ENCODE data around the gene PDXP.
"Not testable (repeated sequence)": the region's sequence is repeated elsewhere in the genome, so short reads cannot be mapped to it uniquely, and the experiment has no call there.

PDXP gene

GRCh38 chr22:37690407-37690806, 31.9 kb downstream of the PDXP start:
- H3K4me3 Mint-ChIP-seq, result peak overlapping the region; percentile 26
- H3K27ac Mint-ChIP-seq, result no peak overlapping the region
- H3K4me1 Mint-ChIP-seq, result peaks cover 25% of the 10 kb centered on the region
- H3K9me3 Mint-ChIP-seq, result no peaks in the 10 kb centered on the region
- H3K36me3 Mint-ChIP-seq, result peaks cover 16% of the 10 kb centered on the region
- H3K27me3 Mint-ChIP-seq, result no peaks in the 10 kb centered on the region

GRCh38 chr22:37690901-37691504, 32.5 kb downstream of the PDXP start:
- H3K27me3 Mint-ChIP-seq, result no peaks in the 10 kb centered on the region

GRCh38 chr22:37692627-37693285, 34.2 kb downstream of the PDXP start:
- H3K27ac Mint-ChIP-seq, result no peak overlapping the region
- no peaks in the 10 kb centered on the region for H3K9me3 Mint-ChIP-seq
- no peaks in the 10 kb centered on the region for H3K27me3 Mint-ChIP-seq
- H3K4me1 Mint-ChIP-seq, result peaks cover 27% of the 10 kb centered on the region
- no peak overlapping the region for H3K4me3 Mint-ChIP-seq
- H3K36me3 Mint-ChIP-seq, result peaks cover 13% of the 10 kb centered on the region

More at GRCh38 chr22:37690901-37691504, 32.5 kb downstream of the PDXP start:
- H3K36me3 Mint-ChIP-seq, result peaks cover 16% of the 10 kb centered on the region
- no peak overlapping the region for H3K4me3 Mint-ChIP-seq
- H3K9me3 Mint-ChIP-seq, result no peaks in the 10 kb centered on the region
- H3K27ac Mint-ChIP-seq, result no peak overlapping the region
- peaks cover 29% of the 10 kb centered on the region for H3K4me1 Mint-ChIP-seq

GRCh38 chr22:37694131-37694530, 35.6 kb downstream of the PDXP start:
- not testable (repeated sequence) for H3K4me3 Mint-ChIP-seq, H3K36me3 Mint-ChIP-seq

GRCh38 chr22:37696260-37696656, 37.7 kb downstream of the PDXP start:
- H3K36me3 Mint-ChIP-seq, H3K27me3 Mint-ChIP-seq: not testable (repeated sequence)
- H3K4me3 Mint-ChIP-seq, result peak overlapping the region; percentile 57

More at GRCh38 chr22:37694131-37694530, 35.6 kb downstream of the PDXP start:
- H3K9me3 Mint-ChIP-seq, H3K27me3 Mint-ChIP-seq, H3K27ac Mint-ChIP-seq: not testable (repeated sequence)
- peaks cover 18% of the 10 kb centered on the region for H3K4me1 Mint-ChIP-seq

GRCh38 chr22:37696657-37697537, 38.4 kb downstream of the PDXP start, which contains the start of gene TRIOBP:
TSS of gene TRIOBP (plus strand) at chr22:37697048. CDS start at chr22:37701366, 4,318 bp downstream.
- Mint-ChIP-seq H3K27me3 (no peaks in the 10 kb centered on the region), H3K27ac (no peak within 1 kb of the TSS), H3K36me3 (peaks cover 4% of the 10 kb centered on the region), H3K9me3 (no peaks in the 10 kb centered on the region), H3K4me3 (peak within 1 kb of the TSS; percentile 57), H3K4me1 (peaks cover 18% of the 10 kb centered on the region)

More at GRCh38 chr22:37696260-37696656, 37.7 kb downstream of the PDXP start:
- H3K9me3 Mint-ChIP-seq, H3K27ac Mint-ChIP-seq: not testable (repeated sequence)
- peaks cover 18% of the 10 kb centered on the region for H3K4me1 Mint-ChIP-seq

- Mint-ChIP-seq H3K27me3 (no peaks in the 10 kb centered on the region), H3K4me1 (peaks cover 18% of the 10 kb centered on the region), H3K27ac (no peak overlapping the region), H3K36me3 (peaks cover 4% of the 10 kb centered on the region), H3K4me3 (no peak overlapping the region), H3K9me3 (no peaks in the 10 kb centered on the region)
These were observed 39.0 kb downstream of the PDXP start for GRCh38 chr22:37697538-37697835.

- Mint-ChIP-seq H3K27me3 (no peaks in the 10 kb centered on the region), H3K9me3 (no peaks in the 10 kb centered on the region), H3K4me3 (no peak overlapping the region), H3K36me3 (peaks cover 6% of the 10 kb centered on the region), H3K27ac (no peak overlapping the region), H3K4me1 (peaks cover 9% of the 10 kb centered on the region)
These were observed 42.7 kb downstream of the PDXP start for GRCh38 chr22:37701141-37701786.

GRCh38 chr22:37703906-37704305, 45.4 kb downstream of the PDXP start:
- Mint-ChIP-seq H3K27me3 (no peaks in the 10 kb centered on the region), H3K4me3 (no peak overlapping the region), H3K4me1 (no peaks in the 10 kb centered on the region), H3K9me3 (no peaks in the 10 kb centered on the region), H3K27ac (no peak overlapping the region), H3K36me3 (peaks cover 6% of the 10 kb centered on the region)

- H3K4me3 Mint-ChIP-seq, result no peak overlapping the region
- H3K27ac Mint-ChIP-seq, result no peak overlapping the region
- no peaks in the 10 kb centered on the region for H3K4me1 Mint-ChIP-seq
- H3K27me3 Mint-ChIP-seq, result no peaks in the 10 kb centered on the region
- peaks cover 6% of the 10 kb centered on the region for H3K36me3 Mint-ChIP-seq
- no peaks in the 10 kb centered on the region for H3K9me3 Mint-ChIP-seq
These were observed 46.1 kb downstream of the PDXP start for GRCh38 chr22:37704645-37705044.

- Mint-ChIP-seq H3K36me3 (peaks cover 6% of the 10 kb centered on the region), H3K27ac (no peak overlapping the region), H3K27me3 (no peaks in the 10 kb centered on the region), H3K4me1 (no peaks in the 10 kb centered on the region), H3K9me3 (no peaks in the 10 kb centered on the region), H3K4me3 (no peak overlapping the region)
These were observed 46.7 kb downstream of the PDXP start for GRCh38 chr22:37705205-37705604.

- no peak overlapping the region for H3K4me3 Mint-ChIP-seq
- H3K4me1 Mint-ChIP-seq, result no peaks in the 10 kb centered on the region
- H3K27me3 Mint-ChIP-seq, result no peaks in the 10 kb centered on the region
- H3K27ac Mint-ChIP-seq, result no peak overlapping the region
- no peaks in the 10 kb centered on the region for H3K9me3 Mint-ChIP-seq
- peaks cover 4% of the 10 kb centered on the region for H3K36me3 Mint-ChIP-seq
These were observed 50.3 kb downstream of the PDXP start for GRCh38 chr22:37708580-37709444.

- Mint-ChIP-seq H3K4me3 (no peak overlapping the region), H3K9me3 (no peaks in the 10 kb centered on the region), H3K27ac (no peak overlapping the region), H3K36me3 (peaks cover 3% of the 10 kb centered on the region), H3K27me3 (no peaks in the 10 kb centered on the region), H3K4me1 (no peaks in the 10 kb centered on the region)
These were observed 50.9 kb downstream of the PDXP start for GRCh38 chr22:37709445-37709765.

- H3K4me1 Mint-ChIP-seq, result no peaks in the 10 kb centered on the region
These were observed 52.2 kb downstream of the PDXP start for GRCh38 chr22:37710675-37711074.

GRCh38 chr22:37711490-37711889, 53.0 kb downstream of the PDXP start:
- Mint-ChIP-seq H3K27ac (no peak overlapping the region), H3K27me3 (no peaks in the 10 kb centered on the region), H3K9me3 (no peaks in the 10 kb centered on the region), H3K4me1 (no peaks in the 10 kb centered on the region), H3K36me3 (no peaks in the 10 kb centered on the region), H3K4me3 (no peak overlapping the region)

More at GRCh38 chr22:37710675-37711074, 52.2 kb downstream of the PDXP start:
- H3K4me3 Mint-ChIP-seq, result no peak overlapping the region
- H3K27ac Mint-ChIP-seq, result no peak overlapping the region
- no peaks in the 10 kb centered on the region for H3K9me3 Mint-ChIP-seq
- H3K27me3 Mint-ChIP-seq, result no peaks in the 10 kb centered on the region
- peaks cover 2% of the 10 kb centered on the region for H3K36me3 Mint-ChIP-seq

Data from activated naive CD4-positive, alpha-beta T cell treated with anti-CD3 and anti-CD28 coated beads, Interleukin-2, amount 50 U/mL, for 24 hours (primary cell).